GM23338 (cell line): ENCODE measurements around the gene PROC. TPM values are rescaled to one million over a fixed set of nuclear protein-coding genes. Genes with fewer than 3 reads are reported as not detected.

Experiments used
- ATAC-seq: fragments of 200-7000 bp; cut with Tn5 transposase; 3 replicates; pipeline ENCODE4 v1.9.1; 2020
- DNase-seq: peaks from one replicate; pipeline ENCODE4 v3.0.0-alpha.2; 2015; ENCODE audit warnings: low spot score
- H2AFZ ChIP-seq: fragments of 200-600 bp; sonication (generic); 2 replicates; pipeline ENCODE4 v1.8.0; 2016; ENCODE audit warnings: antibody characterized with exemption, mild to moderate bottlenecking, moderate library complexity
- H3F3A ChIP-seq: fragments of 200-600 bp; sonication (generic); replicated peaks from 2 replicates; pipeline ENCODE4 v1.8.0; 2017; ENCODE audit warnings: antibody characterized with exemption, mixed run types, low read depth
- H3K27ac ChIP-seq: fragments of 200-600 bp; sonication (generic); 2 replicates; pipeline ENCODE4 v1.6.1; 2016; ENCODE audit warnings: low read depth
- H3K27me3 ChIP-seq: fragments of 200-600 bp; sonication (generic); 2 replicates; pipeline ENCODE4 v1.8.0; 2016; ENCODE audit warnings: mild to moderate bottlenecking, mixed run types, moderate library complexity; ENCODE audit not compliant: insufficient read depth
- H3K36me3 ChIP-seq: fragments of 200-600 bp; sonication (generic); 2 replicates; pipeline ENCODE4 v1.8.0; 2016; ENCODE audit warnings: mild to moderate bottlenecking; ENCODE audit not compliant: insufficient read depth
- H3K4me1 ChIP-seq: fragments of 200-600 bp; sonication (generic); 2 replicates; pipeline ENCODE4 v1.8.0; 2016; ENCODE audit warnings: mild to moderate bottlenecking, moderate library complexity; ENCODE audit not compliant: insufficient read depth
- H3K4me2 ChIP-seq: fragments of 200-600 bp; sonication (generic); 2 replicates; pipeline ENCODE4 v1.7.1; 2017; ENCODE audit warnings: mixed run types
- H3K4me3 ChIP-seq: fragments of 200-600 bp; sonication (generic); 2 replicates; pipeline ENCODE4 v1.6.1; 2016; ENCODE audit warnings: mixed run types
- H3K79me2 ChIP-seq: fragments of 200-600 bp; sonication (generic); replicated peaks from 2 replicates; pipeline ENCODE4 v1.8.0; 2017; ENCODE audit warnings: mild to moderate bottlenecking; ENCODE audit not compliant: insufficient read depth
- H3K9me2 ChIP-seq: fragments of 200-600 bp; sonication (generic); 2 replicates; pipeline ENCODE4 v1.8.0; 2017; ENCODE audit not compliant: insufficient read depth
- H4K20me1 ChIP-seq: fragments of 200-600 bp; sonication (generic); replicated peaks from 2 replicates; pipeline ENCODE4 v1.8.0; 2017; ENCODE audit warnings: mild to moderate bottlenecking; ENCODE audit not compliant: insufficient read depth
- H3K27ac Mint-ChIP-seq: 2 replicates; pipeline ENCODE4 v1.8.0; 2020; ENCODE audit warnings: inconsistent platforms, mild to moderate bottlenecking, moderate library complexity, mixed read lengths
- H3K27me3 Mint-ChIP-seq: 3 replicates; pipeline ENCODE4 v1.8.0; 2022; ENCODE audit warnings: low read depth, mild to moderate bottlenecking, moderate library complexity, mixed read lengths, inconsistent platforms; ENCODE audit not compliant: insufficient read depth, poor library complexity
- H3K36me3 Mint-ChIP-seq: 3 replicates; pipeline ENCODE4 v1.8.0; 2021; ENCODE audit warnings: low read depth, mild to moderate bottlenecking, inconsistent platforms, moderate library complexity, mixed read lengths
- H3K4me1 Mint-ChIP-seq: 3 replicates; pipeline ENCODE4 v1.8.0; 2020; ENCODE audit warnings: mild to moderate bottlenecking, inconsistent platforms, mixed read lengths
- H3K4me3 Mint-ChIP-seq: 3 replicates; pipeline ENCODE4 v1.8.0; 2021; ENCODE audit warnings: moderate library complexity, mild to moderate bottlenecking, inconsistent platforms, mixed read lengths
- H3K9me3 Mint-ChIP-seq: 3 replicates; pipeline ENCODE4 v1.8.0; 2020; ENCODE audit warnings: moderate library complexity, mild to moderate bottlenecking, inconsistent platforms, mixed read lengths
- EZH2 ChIP-seq: fragments of 200-600 bp; sonication (generic); IDR thresholded peaks from one replicate; pipeline ENCODE4 v1.8.0; 2017; ENCODE audit warnings: antibody characterized with exemption, mild to moderate bottlenecking, low read depth; ENCODE audit not compliant: unreplicated experiment
- EZH2phosphoT487 ChIP-seq: fragments of 200-600 bp; sonication (generic); IDR thresholded peaks from one replicate; pipeline ENCODE4 v1.8.1; 2018; ENCODE audit warnings: antibody characterized with exemption; ENCODE audit not compliant: unreplicated experiment
- JUNB ChIP-seq: IDR thresholded peaks from one replicate; pipeline ENCODE4 v1.6.1; 2016; ENCODE audit warnings: antibody characterized with exemption; ENCODE audit not compliant: unreplicated experiment
- NANOG ChIP-seq: IDR thresholded peaks from 2 replicates; pipeline ENCODE4 v1.6.1; 2016; ENCODE audit warnings: antibody characterized with exemption, borderline replicate concordance
- STAT1 ChIP-seq: IDR thresholded peaks from one replicate; pipeline ENCODE4 v1.6.1; 2016; ENCODE audit warnings: antibody characterized with exemption; ENCODE audit not compliant: unreplicated experiment
- ZNF114 ChIP-seq: fragments of 250-450 bp; sonication (Bioruptor Pico); IDR thresholded peaks from 2 replicates; pipeline ENCODE4 v1.5.0; 2020; ENCODE audit warnings: mild to moderate bottlenecking, moderate library complexity
- ZNF331 ChIP-seq: fragments of 250-450 bp; sonication (Bioruptor Pico); IDR thresholded peaks from 2 replicates; pipeline ENCODE4 v1.5.0; 2020; ENCODE audit warnings: low read depth, mild to moderate bottlenecking, moderate library complexity
- polyA plus RNA-seq: library from polyadenylated mRNA; unstranded; fragments of >200 nt; fragmentation: Nextera tagmentation; extraction: Ambion mirVana; gene quantifications from 2 replicates; pipeline ENCODE4 v1.2.1, GENCODE V29; 2016
- total RNA-seq: library from RNA; depleted of rRNA; stranded (reverse); fragments of >200 nt; shearing (Covaris generic); gene quantifications from 2 replicates; pipeline ENCODE4 v1.2.3, GENCODE V29; 2014
- TF ChIP-seq, protein P1 (sequence below), 2 experiments: fragments of 200-600 bp in 1 of 2; sonication (generic) in 1 of 2; conservative IDR thresholded peaks; 2 replicates each; pipeline versions ENCODE4 v1.5.1 to v1.6.1; 2016 to 2017; ENCODE audit warnings: antibody characterized with exemption in 2 of 2, low read depth in 2 of 2, mild to moderate bottlenecking in 2 of 2, moderate library complexity in 1 of 2
- TF ChIP-seq, protein P2 (sequence below): IDR thresholded peaks from 2 replicates; pipeline ENCODE4 v1.6.1; 2016; ENCODE audit warnings: antibody characterized with exemption
- TF ChIP-seq, protein P3 (sequence below): fragments of 250-450 bp; sonication (Bioruptor Pico); IDR thresholded peaks from 2 replicates; pipeline ENCODE4 v1.5.0; 2020; ENCODE audit warnings: mild to moderate bottlenecking, moderate library complexity

Gene PROC
- total and polyA plus RNA-seq, 2 experiments from 2014 or later, result 1.7 to 2.4 TPM

DNA sequence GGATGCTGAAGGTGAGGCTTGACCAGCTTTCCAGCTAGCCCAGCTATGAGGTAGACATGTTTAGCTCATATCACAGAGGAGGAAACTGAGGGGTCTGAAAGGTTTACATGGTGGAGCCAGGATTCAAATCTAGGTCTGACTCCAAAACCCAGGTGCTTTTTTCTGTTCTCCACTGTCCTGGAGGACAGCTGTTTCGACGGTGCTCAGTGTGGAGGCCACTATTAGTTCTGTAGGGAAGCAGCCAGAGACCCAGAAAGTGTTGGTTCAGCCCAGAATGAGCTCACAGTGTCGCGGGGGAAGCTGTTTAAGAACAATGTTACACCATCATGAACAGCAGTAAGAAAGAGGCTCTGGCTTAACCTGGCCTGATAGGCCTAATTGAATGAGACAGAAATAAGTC is 11.1 kb downstream of the PROC start (continued):
- TF ChIP-seq, protein P1, sequence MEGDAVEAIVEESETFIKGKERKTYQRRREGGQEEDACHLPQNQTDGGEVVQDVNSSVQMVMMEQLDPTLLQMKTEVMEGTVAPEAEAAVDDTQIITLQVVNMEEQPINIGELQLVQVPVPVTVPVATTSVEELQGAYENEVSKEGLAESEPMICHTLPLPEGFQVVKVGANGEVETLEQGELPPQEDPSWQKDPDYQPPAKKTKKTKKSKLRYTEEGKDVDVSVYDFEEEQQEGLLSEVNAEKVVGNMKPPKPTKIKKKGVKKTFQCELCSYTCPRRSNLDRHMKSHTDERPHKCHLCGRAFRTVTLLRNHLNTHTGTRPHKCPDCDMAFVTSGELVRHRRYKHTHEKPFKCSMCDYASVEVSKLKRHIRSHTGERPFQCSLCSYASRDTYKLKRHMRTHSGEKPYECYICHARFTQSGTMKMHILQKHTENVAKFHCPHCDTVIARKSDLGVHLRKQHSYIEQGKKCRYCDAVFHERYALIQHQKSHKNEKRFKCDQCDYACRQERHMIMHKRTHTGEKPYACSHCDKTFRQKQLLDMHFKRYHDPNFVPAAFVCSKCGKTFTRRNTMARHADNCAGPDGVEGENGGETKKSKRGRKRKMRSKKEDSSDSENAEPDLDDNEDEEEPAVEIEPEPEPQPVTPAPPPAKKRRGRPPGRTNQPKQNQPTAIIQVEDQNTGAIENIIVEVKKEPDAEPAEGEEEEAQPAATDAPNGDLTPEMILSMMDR (conservative IDR thresholded peaks at IDR 0.05; ENCODE audit: low read depth in 2 of 2), result no peak
- no peak for TF ChIP-seq EZH2

DNA sequence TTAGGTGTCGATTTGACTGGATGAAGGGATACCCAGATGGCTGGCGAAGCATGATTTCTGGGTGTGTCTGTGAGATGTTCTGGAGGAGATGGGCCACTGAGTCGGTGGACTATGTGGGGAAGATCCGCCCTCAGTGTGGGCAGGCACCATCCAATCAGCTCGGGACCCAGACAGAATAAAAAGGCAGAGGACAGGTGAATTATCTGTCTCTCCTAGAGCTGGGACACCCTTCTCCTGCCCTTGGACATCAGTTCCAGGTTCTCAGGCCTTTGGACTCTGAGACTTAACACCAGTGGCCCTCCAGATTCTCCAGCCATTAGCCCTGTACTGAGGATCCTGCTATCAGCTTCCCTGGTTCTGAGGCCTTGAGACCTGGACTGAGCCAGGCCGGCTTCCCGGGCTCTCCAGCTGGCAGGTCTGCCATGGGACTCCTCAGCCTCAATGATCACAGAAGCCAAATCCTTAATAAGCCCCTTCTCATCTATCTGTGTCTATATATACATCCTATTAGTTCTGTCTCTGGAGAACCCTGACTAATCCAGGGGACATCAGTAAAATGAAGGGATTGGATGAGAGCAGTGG is 11.7 kb downstream of the PROC start:
- no peak for ATAC-seq
- no peaks in the 10 kb centered on the region for H4K20me1 ChIP-seq
- no peak for DNase-seq
- H3K79me2 ChIP-seq, result no peaks in the 10 kb centered on the region
- no peak overlapping the region for H3K4me2 ChIP-seq
- peaks cover 5% of the 10 kb centered on the region for H3K4me1 Mint-ChIP-seq
- H3K27ac ChIP-seq, result no peak overlapping the region
- H3K27me3 ChIP-seq, result no peaks in the 10 kb centered on the region
- H3K36me3 Mint-ChIP-seq, result no peaks in the 10 kb centered on the region
- H3K9me3 Mint-ChIP-seq, result no peaks in the 10 kb centered on the region
- no peaks in the 10 kb centered on the region for H3F3A ChIP-seq
- no peak overlapping the region; the same call in 1 of the 2 replicates for H3K27ac Mint-ChIP-seq
- H3K27me3 Mint-ChIP-seq, result peaks cover 13% of the 10 kb centered on the region
- TF ChIP-seq ZNF114 (CRISPR knock-in tag) (no peak), NANOG (no peak), ZNF331 (CRISPR knock-in tag) (no peak), STAT1 (no peak), EZH2phosphoT487 (no peak), EZH2 (no peak), JUNB (no peak)
- TF ChIP-seq, protein P2, sequence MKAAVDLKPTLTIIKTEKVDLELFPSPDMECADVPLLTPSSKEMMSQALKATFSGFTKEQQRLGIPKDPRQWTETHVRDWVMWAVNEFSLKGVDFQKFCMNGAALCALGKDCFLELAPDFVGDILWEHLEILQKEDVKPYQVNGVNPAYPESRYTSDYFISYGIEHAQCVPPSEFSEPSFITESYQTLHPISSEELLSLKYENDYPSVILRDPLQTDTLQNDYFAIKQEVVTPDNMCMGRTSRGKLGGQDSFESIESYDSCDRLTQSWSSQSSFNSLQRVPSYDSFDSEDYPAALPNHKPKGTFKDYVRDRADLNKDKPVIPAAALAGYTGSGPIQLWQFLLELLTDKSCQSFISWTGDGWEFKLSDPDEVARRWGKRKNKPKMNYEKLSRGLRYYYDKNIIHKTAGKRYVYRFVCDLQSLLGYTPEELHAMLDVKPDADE, result no peak
- TF ChIP-seq, protein P3, sequence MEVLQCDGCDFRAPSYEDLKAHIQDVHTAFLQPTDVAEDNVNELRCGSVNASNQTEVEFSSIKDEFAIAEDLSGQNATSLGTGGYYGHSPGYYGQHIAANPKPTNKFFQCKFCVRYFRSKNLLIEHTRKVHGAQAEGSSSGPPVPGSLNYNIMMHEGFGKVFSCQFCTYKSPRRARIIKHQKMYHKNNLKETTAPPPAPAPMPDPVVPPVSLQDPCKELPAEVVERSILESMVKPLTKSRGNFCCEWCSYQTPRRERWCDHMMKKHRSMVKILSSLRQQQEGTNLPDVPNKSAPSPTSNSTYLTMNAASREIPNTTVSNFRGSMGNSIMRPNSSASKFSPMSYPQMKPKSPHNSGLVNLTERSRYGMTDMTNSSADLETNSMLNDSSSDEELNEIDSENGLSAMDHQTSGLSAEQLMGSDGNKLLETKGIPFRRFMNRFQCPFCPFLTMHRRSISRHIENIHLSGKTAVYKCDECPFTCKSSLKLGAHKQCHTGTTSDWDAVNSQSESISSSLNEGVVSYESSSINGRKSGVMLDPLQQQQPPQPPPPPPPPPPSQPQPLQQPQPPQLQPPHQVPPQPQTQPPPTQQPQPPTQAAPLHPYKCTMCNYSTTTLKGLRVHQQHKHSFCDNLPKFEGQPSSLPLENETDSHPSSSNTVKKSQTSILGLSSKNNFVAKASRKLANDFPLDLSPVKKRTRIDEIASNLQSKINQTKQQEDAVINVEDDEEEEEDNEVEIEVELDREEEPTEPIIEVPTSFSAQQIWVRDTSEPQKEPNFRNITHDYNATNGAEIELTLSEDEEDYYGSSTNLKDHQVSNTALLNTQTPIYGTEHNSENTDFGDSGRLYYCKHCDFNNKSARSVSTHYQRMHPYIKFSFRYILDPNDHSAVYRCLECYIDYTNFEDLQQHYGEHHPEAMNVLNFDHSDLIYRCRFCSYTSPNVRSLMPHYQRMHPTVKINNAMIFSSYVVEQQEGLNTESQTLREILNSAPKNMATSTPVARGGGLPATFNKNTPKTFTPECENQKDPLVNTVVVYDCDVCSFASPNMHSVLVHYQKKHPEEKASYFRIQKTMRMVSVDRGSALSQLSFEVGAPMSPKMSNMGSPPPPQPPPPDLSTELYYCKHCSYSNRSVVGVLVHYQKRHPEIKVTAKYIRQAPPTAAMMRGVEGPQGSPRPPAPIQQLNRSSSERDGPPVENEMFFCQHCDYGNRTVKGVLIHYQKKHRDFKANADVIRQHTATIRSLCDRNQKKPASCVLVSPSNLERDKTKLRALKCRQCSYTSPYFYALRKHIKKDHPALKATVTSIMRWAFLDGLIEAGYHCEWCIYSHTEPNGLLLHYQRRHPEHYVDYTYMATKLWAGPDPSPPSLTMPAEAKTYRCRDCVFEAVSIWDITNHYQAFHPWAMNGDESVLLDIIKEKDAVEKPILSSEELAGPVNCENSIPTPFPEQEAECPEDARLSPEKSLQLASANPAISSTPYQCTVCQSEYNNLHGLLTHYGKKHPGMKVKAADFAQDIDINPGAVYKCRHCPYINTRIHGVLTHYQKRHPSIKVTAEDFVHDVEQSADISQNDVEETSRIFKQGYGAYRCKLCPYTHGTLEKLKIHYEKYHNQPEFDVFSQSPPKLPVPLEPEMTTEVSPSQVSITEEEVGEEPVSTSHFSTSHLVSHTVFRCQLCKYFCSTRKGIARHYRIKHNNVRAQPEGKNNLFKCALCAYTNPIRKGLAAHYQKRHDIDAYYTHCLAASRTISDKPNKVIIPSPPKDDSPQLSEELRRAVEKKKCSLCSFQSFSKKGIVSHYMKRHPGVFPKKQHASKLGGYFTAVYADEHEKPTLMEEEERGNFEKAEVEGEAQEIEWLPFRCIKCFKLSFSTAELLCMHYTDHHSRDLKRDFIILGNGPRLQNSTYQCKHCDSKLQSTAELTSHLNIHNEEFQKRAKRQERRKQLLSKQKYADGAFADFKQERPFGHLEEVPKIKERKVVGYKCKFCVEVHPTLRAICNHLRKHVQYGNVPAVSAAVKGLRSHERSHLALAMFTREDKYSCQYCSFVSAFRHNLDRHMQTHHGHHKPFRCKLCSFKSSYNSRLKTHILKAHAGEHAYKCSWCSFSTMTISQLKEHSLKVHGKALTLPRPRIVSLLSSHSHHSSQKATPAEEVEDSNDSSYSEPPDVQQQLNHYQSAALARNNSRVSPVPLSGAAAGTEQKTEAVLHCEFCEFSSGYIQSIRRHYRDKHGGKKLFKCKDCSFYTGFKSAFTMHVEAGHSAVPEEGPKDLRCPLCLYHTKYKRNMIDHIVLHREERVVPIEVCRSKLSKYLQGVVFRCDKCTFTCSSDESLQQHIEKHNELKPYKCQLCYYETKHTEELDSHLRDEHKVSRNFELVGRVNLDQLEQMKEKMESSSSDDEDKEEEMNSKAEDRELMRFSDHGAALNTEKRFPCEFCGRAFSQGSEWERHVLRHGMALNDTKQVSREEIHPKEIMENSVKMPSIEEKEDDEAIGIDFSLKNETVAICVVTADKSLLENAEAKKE (CRISPR knock-in tag), result no peak
- no peaks in the 10 kb centered on the region for H3K9me2 ChIP-seq
- no peak overlapping the region for H3K4me3 Mint-ChIP-seq
- no peak overlapping the region for H3K4me3 ChIP-seq
- peaks cover 5% of the 10 kb centered on the region; the same call in 1 of the 2 replicates for H3K4me1 ChIP-seq
- H2AFZ ChIP-seq, result no peak overlapping the region
- no peaks in the 10 kb centered on the region for H3K36me3 ChIP-seq
